HepG2 (cell line): ENCODE data around the gene ISLR2. TPM values are rescaled to one million over a fixed set of nuclear protein-coding genes. Genes with fewer than 3 reads are reported as not detected.

ENCODE experiments used
- ATAC-seq: fragments of 200-7000 bp; cut with Tn5 transposase; 3 replicates; pipeline ENCODE4 v1.9.1; 2020; ENCODE audit warnings: mild to moderate bottlenecking, moderate library complexity
- BruUV-seq: library from RNA; stranded (reverse); fragments of 400-500 nt; replicated peaks from 2 replicates; lab custom pipeline; 2021; lab: Mats Ljungman, UMichigan
- CTCF ChIA-PET: fragments of 300-600 bp; formaldehyde crosslinking; extraction: SDS; loops from one replicate; lab custom pipeline; 2021; ENCODE audit warnings: low total read pairs, inconsistent platforms, low intra/inter-chr PET ratio; lab: Yijun Ruan, JAX
- POLR2A ChIA-PET: fragments of 350-600 bp; sonication (Branson Sonifier 250); formaldehyde crosslinking; loops from one replicate; lab custom pipeline; 2020; ENCODE audit warnings: antibody characterized with exemption, inconsistent platforms; lab: Yijun Ruan, JAX
- DNase-seq: peaks from one replicate; pipeline ENCODE4 v3.0.0-alpha.2; 2015; ENCODE audit warnings: low spot score
- FAIRE-seq: peaks from 3 replicates; lab custom pipeline; 2011; peaks lifted over from hg19 to GRCh38; lab: Jason Lieb, UNC
- H2AFZ ChIP-seq: one replicate; pipeline ENCODE4 v1.6.1; 2011; ENCODE audit warnings: low read length, inconsistent platforms
- H3K27ac ChIP-seq: fragments of 300-600 bp; 3 replicates; pipeline ENCODE4 v1.8.0; 2011; ENCODE audit warnings: mixed run types, mild to moderate bottlenecking, mixed read lengths, low read length, inconsistent platforms; ENCODE audit not compliant: insufficient read depth; ENCODE audit errors: extremely low read length
- H3K27me3 ChIP-seq, 2 experiments: fragments of 200-600 bp in 1 of 2; 2 replicates in 1 of 2; 3 replicates in 1 of 2; pipeline versions ENCODE4 v1.6.0 to v1.8.0; 2011; ENCODE audit warnings: low read length in 2 of 2, mild to moderate bottlenecking in 2 of 2, moderate library complexity in 2 of 2, inconsistent platforms in 1 of 2; ENCODE audit not compliant: insufficient read depth in 2 of 2, control insufficient read depth in 1 of 2
- H3K36me3 ChIP-seq, 2 experiments: fragments of 200-600 bp in 1 of 2; replicated peaks in 1 of 2; 2 replicates in 1 of 2; 3 replicates in 1 of 2; pipeline versions ENCODE4 v1.5.1 to v1.8.0; 2011; ENCODE audit warnings: low read length in 2 of 2, inconsistent platforms in 1 of 2; ENCODE audit not compliant: insufficient read depth in 2 of 2, control insufficient read depth in 1 of 2
- H3K4me1 ChIP-seq: 2 replicates; pipeline ENCODE4 v1.5.1; 2012; ENCODE audit warnings: low read length, inconsistent platforms; ENCODE audit not compliant: insufficient read depth
- H3K4me2 ChIP-seq: 2 replicates; pipeline ENCODE4 v1.6.0; 2011; ENCODE audit warnings: low read depth, low read length, inconsistent platforms
- H3K4me3 ChIP-seq, 3 experiments: fragments of 200-600 bp in 1 of 3; sonication (generic), shearing (Covaris generic) in 1 of 3; replicated peaks in 1 of 3; 2 replicates each; pipeline ENCODE4 v1.5.1; 2011 to 2016; ENCODE audit warnings: low read length in 3 of 3, inconsistent platforms in 2 of 3, low read depth in 2 of 3, mild to moderate bottlenecking in 2 of 3, control low read depth in 1 of 3, mixed read lengths in 1 of 3; ENCODE audit not compliant: insufficient read depth in 1 of 3
- H3K79me2 ChIP-seq: one replicate; pipeline ENCODE4 v1.6.1; 2011; ENCODE audit warnings: low read length, inconsistent platforms; ENCODE audit not compliant: insufficient read depth
- H3K9ac ChIP-seq: 2 replicates; pipeline ENCODE4 v1.6.0; 2011; ENCODE audit warnings: mild to moderate bottlenecking, low read depth, low read length, inconsistent platforms; ENCODE audit not compliant: insufficient read depth
- H3K9me3 ChIP-seq: 2 replicates; pipeline ENCODE4 v1.5.1; 2012; ENCODE audit warnings: mild to moderate bottlenecking, low read length
- H4K20me1 ChIP-seq: 2 replicates; pipeline ENCODE4 v1.6.0; 2011; ENCODE audit warnings: inconsistent platforms, mild to moderate bottlenecking, low read length, moderate library complexity; ENCODE audit not compliant: insufficient read depth
- CEBPZ ChIP-seq: IDR thresholded peaks from 2 replicates; pipeline ENCODE4 v1.6.1; 2012; ENCODE audit warnings: low read length, improper control_type of control experiment
- HMGA1 ChIP-seq: sonication (generic); formaldehyde crosslinking; conservative IDR thresholded peaks from 2 replicates; pipeline ENCODE4 v1.4.0; 2020; ENCODE audit warnings: missing genetic modification reagents
- KDM2A ChIP-seq: sonication (generic); formaldehyde crosslinking; IDR thresholded peaks from 2 replicates; pipeline ENCODE4 v1.4.0; 2020; ENCODE audit warnings: low read depth, missing genetic modification reagents, borderline replicate concordance
- NKX3-1 ChIP-seq: sonication (generic); formaldehyde crosslinking; IDR thresholded peaks from 2 replicates; pipeline ENCODE4 v1.5.0; 2020; ENCODE audit warnings: missing genetic modification reagents
- REST ChIP-seq, 2 experiments: IDR thresholded peaks; 2 replicates each; pipeline ENCODE4 v1.6.1; 2011 to 2012; ENCODE audit warnings: low read length in 2 of 2, borderline replicate concordance in 1 of 2, low read depth in 1 of 2, mild to moderate bottlenecking in 1 of 2, moderate library complexity in 1 of 2
- SSRP1 ChIP-seq: IDR thresholded peaks from 2 replicates; pipeline ENCODE4 v1.6.1; 2016; ENCODE audit warnings: control low read depth
- TFAP4 ChIP-seq: sonication (generic); IDR thresholded peaks from 2 replicates; pipeline ENCODE4 v1.6.1; 2016; ENCODE audit warnings: low read depth, borderline replicate concordance
- ZNF784 ChIP-seq: sonication (generic); formaldehyde crosslinking; IDR thresholded peaks from 2 replicates; pipeline ENCODE4 v1.5.1; 2020; ENCODE audit warnings: missing genetic modification reagents, mild to moderate bottlenecking, borderline replicate concordance
- WGBS: methylation state at CpG from one replicate; pipeline ENCODE4 v1.1.6; 2017; ENCODE audit warnings: low lambda C conversion rate; 5-methylcytosine and 5-hydroxymethylcytosine counted together
- in situ Hi-C: cut with HindIII; loops from 2 replicates; pipeline ENCODE4 v1.10.0; 2017; ENCODE audit warnings: low pct_unique_long_range_greater_than_20kb; ENCODE audit not compliant: extremely low pct_ligation_motif_present
- intact Hi-C: fragments of 100-400 bp; cut with micrococcal nuclease; formaldehyde crosslinking; loops from one replicate; pipeline ENCODE4 v1.10.0; 2022; ENCODE audit not compliant: unreplicated experiment
- polyA plus RNA-seq, 8 experiments: library from polyadenylated mRNA; depleted of rRNA in 3 of 8; stranded (reverse) in 7 of 8; unstranded in 1 of 8; fragments of >200 nt; fragmentation: Illumina TruSeq in 4 of 8; extraction: Trizol in 4 of 8; gene quantifications; 2 replicates each; pipeline versions ENCODE4 v1.2.1 to v1.2.3, GENCODE V29; 2011 to 2016; ENCODE audit warnings: low read depth in 4 of 8, missing spikeins in 1 of 8, mixed read lengths in 1 of 8; ENCODE audit not compliant: insufficient read depth in 1 of 8
- total RNA-seq, 5 experiments: library from RNA; depleted of rRNA; stranded (reverse); fragments of >200 nt; fragmentation: Illumina TruSeq; extraction: Trizol; gene quantifications; 2 replicates each; pipeline ENCODE4 v1.2.3, GENCODE V29; 2016; ENCODE audit warnings: low read depth in 1 of 5

ISLR2 gene
- total and polyA plus RNA-seq, 2 of the 13 experiments (the other 11 are each of a cell fraction or from before 2014, with no cell fraction given): not detected

GRCh38 chr15:74122403-74123130 is 7.8 kb upstream of the ISLR2 start:
- no peak overlapping the region for H3K9ac ChIP-seq
- no peak overlapping the region for H3K4me3 ChIP-seq
- no peak for ATAC-seq
- no peaks in the 10 kb centered on the region for H3K79me2 ChIP-seq
- H4K20me1 ChIP-seq: no peaks in the 10 kb centered on the region
- in situ Hi-C loops (no loop called here), intact Hi-C loops (no loop called here)
- H3K9me3 ChIP-seq: no peaks in the 10 kb centered on the region
- no peak overlapping the region for H2AFZ ChIP-seq
- 18% methylated on average over 5 of the region's 5 CpGs for WGBS
- ChIA-PET POLR2A (no interaction called here), CTCF (no interaction called here)
- H3K27ac ChIP-seq: no peak overlapping the region
- no peak for DNase-seq
- TF ChIP-seq SSRP1 (CRISPR knock-in tag) (no peak), CEBPZ (no peak), HMGA1 (CRISPR knock-in tag) (no peak)
- no peak overlapping the region for H3K4me2 ChIP-seq
- no peaks in the 10 kb centered on the region for H3K36me3 ChIP-seq
- H3K27me3 ChIP-seq: peaks cover 1 to 10% of the 10 kb centered on the region in 2 experiments; a peak in 3 of 5 replicates
- no peaks in the 10 kb centered on the region for H3K4me1 ChIP-seq
- BruUV-seq: no TSS peak
- FAIRE-seq: no peak

- BruUV-seq: no TSS peak
- Histone ChIP-seq H3K27ac (no peak overlapping the region), H4K20me1 (no peaks in the 10 kb centered on the region), H3K36me3 (no peaks in the 10 kb centered on the region), H3K9me3 (no peaks in the 10 kb centered on the region), H3K4me1 (no peaks in the 10 kb centered on the region), H3K4me2 (no peak overlapping the region), H2AFZ (no peak overlapping the region), H3K27me3 (peaks cover 1 to 15% of the 10 kb centered on the region in 2 experiments; a peak in 3 of 5 replicates), H3K4me3 (no peak overlapping the region), H3K79me2 (no peaks in the 10 kb centered on the region), H3K9ac (no peak overlapping the region)
- ChIA-PET POLR2A (no interaction called here), CTCF (no interaction called here)
- FAIRE-seq: no peak
- DNase-seq: no peak
- in situ Hi-C loops (no loop called here), intact Hi-C loops (no loop called here)
- ATAC-seq: no peak
- 0% methylated on average over 1 of the region's 4 CpGs for WGBS
- no peak for TF ChIP-seq TFAP4
- TF ChIP-seq NKX3-1 (CRISPR knock-in tag): no peak
- TF ChIP-seq REST (IDR thresholded peaks at IDR 0.05; ENCODE audit: borderline replicate concordance in 1 of 2, low read depth in 1 of 2, low read length in 2 of 2): no peak
- TF ChIP-seq ZNF784: no peak
- no peak for TF ChIP-seq KDM2A (CRISPR knock-in tag)
Observed at GRCh38 chr15:74123131-74123429, 7.3 kb upstream of the ISLR2 start.
